Keratinocyte (primary cell): ENCODE data around the gene KLK7. TPM values are rescaled to one million over a fixed set of nuclear protein-coding genes. Genes with fewer than 3 reads are reported as not detected.

Experiments
- DNase-seq: peaks from one replicate; pipeline ENCODE4 v3.0.0-alpha.2; 2011; ENCODE audit warnings: low read depth, missing footprints, low spot score
- FAIRE-seq: peaks from 2 replicates; lab custom pipeline; 2011; peaks lifted over from hg19 to GRCh38; lab: Jason Lieb, UNC
- H2AFZ ChIP-seq: 2 replicates; pipeline ENCODE4 v1.6.0; 2012; ENCODE audit warnings: low read length, control low read depth, inconsistent platforms; ENCODE audit not compliant: control insufficient read depth
- H3K27ac ChIP-seq: 2 replicates; pipeline ENCODE4 v1.5.1; 2011; ENCODE audit warnings: low read length; ENCODE audit not compliant: control insufficient read depth, insufficient read depth
- H3K27me3 ChIP-seq: 3 replicates; pipeline ENCODE4 v1.6.0; 2011; ENCODE audit warnings: low read length; ENCODE audit not compliant: control insufficient read depth, insufficient read depth; ENCODE audit errors: extremely low read depth
- H3K36me3 ChIP-seq, 2 experiments: 2 replicates in 1 of 2; 3 replicates in 1 of 2; pipeline ENCODE4 v1.5.1; 2011; ENCODE audit warnings: low read length in 2 of 2, mild to moderate bottlenecking in 1 of 2; ENCODE audit not compliant: control insufficient read depth in 2 of 2, insufficient read depth in 2 of 2; ENCODE audit errors: extremely low read depth in 1 of 2
- H3K4me1 ChIP-seq: 3 replicates; pipeline ENCODE4 v1.5.1; 2011; ENCODE audit warnings: low read length; ENCODE audit not compliant: control insufficient read depth, insufficient read depth; ENCODE audit errors: extremely low read depth
- H3K4me2 ChIP-seq: 3 replicates; pipeline ENCODE4 v1.6.0; 2011; ENCODE audit warnings: low read depth, low read length; ENCODE audit not compliant: control insufficient read depth, insufficient read depth; ENCODE audit errors: extremely low read depth
- H3K4me3 ChIP-seq, 3 experiments: fragments of 200-600 bp in 1 of 3; sonication (generic) in 1 of 3; 2 replicates in 2 of 3; 3 replicates in 1 of 3; pipeline ENCODE4 v1.5.1; 2011 to 2016; ENCODE audit warnings: low read length in 3 of 3, mild to moderate bottlenecking in 3 of 3, control low read depth in 2 of 3, inconsistent platforms in 1 of 3, low read depth in 1 of 3, mixed read lengths in 1 of 3, mixed run types in 1 of 3, moderate library complexity in 1 of 3; ENCODE audit not compliant: control insufficient read depth in 2 of 3, insufficient read depth in 2 of 3; ENCODE audit errors: extremely low read depth in 1 of 3
- H3K79me2 ChIP-seq: 2 replicates; pipeline ENCODE4 v1.6.0; 2012; ENCODE audit warnings: low read length; ENCODE audit not compliant: control insufficient read depth, insufficient read depth
- H3K9ac ChIP-seq: 3 replicates; pipeline ENCODE4 v1.6.0; 2011; ENCODE audit warnings: low read length; ENCODE audit not compliant: control insufficient read depth, insufficient read depth; ENCODE audit errors: extremely low read depth
- H3K9me1 ChIP-seq: 3 replicates; pipeline ENCODE4 v1.6.0; 2011; ENCODE audit warnings: low read length; ENCODE audit not compliant: control insufficient read depth, insufficient read depth; ENCODE audit errors: extremely low read depth
- H3K9me3 ChIP-seq: 2 replicates; pipeline ENCODE4 v1.5.1; 2012; ENCODE audit warnings: low read depth, low read length; ENCODE audit not compliant: control insufficient read depth
- H4K20me1 ChIP-seq: 3 replicates; pipeline ENCODE4 v1.6.0; 2011; ENCODE audit warnings: low read length; ENCODE audit not compliant: control insufficient read depth, insufficient read depth; ENCODE audit errors: extremely low read depth
- CTCF ChIP-seq, 3 experiments: IDR thresholded peaks in 1 of 3; conservative IDR thresholded peaks in 1 of 3; optimal IDR thresholded peaks in 1 of 3; 2 replicates in 2 of 3; 3 replicates in 1 of 3; pipeline versions ENCODE3 to v1.5.1; 2011; ENCODE audit warnings: low read length in 3 of 3, mild to moderate bottlenecking in 3 of 3, moderate library complexity in 2 of 3, control low read depth in 1 of 3, inconsistent platforms in 1 of 3; ENCODE audit not compliant: insufficient read depth in 2 of 3; ENCODE audit errors: extremely low read depth in 1 of 3
- EZH2 ChIP-seq: IDR thresholded peaks from one replicate; pipeline ENCODE4 v1.6.1; 2012; ENCODE audit warnings: inconsistent platforms, mild to moderate bottlenecking, low read length, moderate library complexity
- dilution Hi-C: fragments of 300-500 bp; cut with MboI; formaldehyde crosslinking; loops from one replicate; pipeline ENCODE4 v1.7.0; 2020; ENCODE audit warnings: low sequenced_read_pairs; ENCODE audit not compliant: extremely low pct_ligation_motif_present
- polyA plus RNA-seq, 5 experiments: library from polyadenylated mRNA; depleted of rRNA in 3 of 5; stranded (reverse) in 3 of 5; stranded (forward) in 1 of 5; unstranded in 1 of 5; fragments of >200 nt; gene quantifications; 1 replicate in 1 of 5; 2 replicates in 3 of 5; 3 replicates in 1 of 5; pipeline versions ENCODE4 v1.2.1 to v1.2.3, GENCODE V29; 2011 to 2012; ENCODE audit warnings: missing spikeins in 2 of 5, low read depth in 1 of 5, low replicate concordance in 1 of 5

The KLK7 gene
- polyA plus RNA-seq, 1 donor (not counting 4 experiments of a cell fraction or from before 2014, with no cell fraction given): 29.2 TPM

GRCh38 chr19:51014242-51014641, 30.5 kb upstream of the KLK7 start:
- dilution Hi-C loops: no loop called here
- no peak overlapping the region for H3K4me2 ChIP-seq
- no peaks in the 10 kb centered on the region for H3K9me1 ChIP-seq
- TF ChIP-seq EZH2 (no peak), CTCF (optimal IDR thresholded peaks at IDR 0.05 in 1 of 3, IDR thresholded peaks at IDR 0.05 in 1 of 3, conservative IDR thresholded peaks at IDR 0.05 in 1 of 3; ENCODE audit: extremely low read depth in 1 of 3, insufficient read depth in 2 of 3, low read length in 3 of 3) (no peak)
- DNase-seq (no peak), FAIRE-seq (no peak)
- H3K79me2 ChIP-seq: no peaks in the 10 kb centered on the region
- H2AFZ ChIP-seq: no peak overlapping the region
- no peaks in the 10 kb centered on the region for H4K20me1 ChIP-seq
- no peak overlapping the region for H3K4me3 ChIP-seq
- peaks cover 7 to 11% of the 10 kb centered on the region in 2 experiments for H3K36me3 ChIP-seq
- no peaks in the 10 kb centered on the region for H3K9me3 ChIP-seq
- peaks cover 30% of the 10 kb centered on the region for H3K4me1 ChIP-seq
- no peaks in the 10 kb centered on the region for H3K27me3 ChIP-seq
- no peak overlapping the region for H3K27ac ChIP-seq
- no peak overlapping the region for H3K9ac ChIP-seq

DNA sequence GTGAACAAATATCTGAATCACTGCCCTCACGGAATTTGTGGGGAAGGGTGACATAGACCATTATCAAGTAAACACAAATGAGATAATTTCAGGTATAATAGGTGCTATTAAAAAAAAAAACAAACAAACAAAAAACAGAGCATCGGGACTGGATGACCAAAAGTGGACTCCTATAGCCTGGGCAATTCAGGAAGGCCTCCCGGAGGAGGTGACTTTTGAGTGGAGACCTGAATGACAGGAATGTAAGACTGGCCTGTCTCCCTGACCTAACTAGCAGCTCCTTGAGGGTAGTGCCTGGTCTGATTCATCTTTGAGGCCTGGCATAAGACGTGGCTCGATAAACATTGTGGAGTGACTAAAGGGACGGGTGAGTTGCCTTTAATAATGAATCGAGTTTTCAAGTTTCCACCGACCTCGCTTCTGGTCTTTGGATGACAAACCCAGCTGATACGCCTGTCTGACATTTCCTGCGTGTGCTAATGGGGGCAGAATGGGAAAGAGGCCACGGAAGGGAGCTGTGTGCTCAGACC, 29.0 kb upstream of the KLK7 start:
- peaks cover 34% of the 10 kb centered on the region for H3K4me1 ChIP-seq
- H3K79me2 ChIP-seq: no peaks in the 10 kb centered on the region
- no peak for DNase-seq
- H3K27me3 ChIP-seq: no peaks in the 10 kb centered on the region
- TF ChIP-seq CTCF (optimal IDR thresholded peaks at IDR 0.05 in 1 of 3, IDR thresholded peaks at IDR 0.05 in 1 of 3, conservative IDR thresholded peaks at IDR 0.05 in 1 of 3; ENCODE audit: extremely low read depth in 1 of 3, insufficient read depth in 2 of 3, low read length in 3 of 3) (no peak), EZH2 (no peak)
- no peak overlapping the region for H3K4me3 ChIP-seq
- no peak overlapping the region for H3K27ac ChIP-seq
- no peak overlapping the region for H3K4me2 ChIP-seq
- no peaks in the 10 kb centered on the region for H3K9me3 ChIP-seq
- H3K9ac ChIP-seq: no peak overlapping the region
- H3K36me3 ChIP-seq: peaks cover 7 to 11% of the 10 kb centered on the region in 2 experiments
- no peak for FAIRE-seq
- H4K20me1 ChIP-seq: no peaks in the 10 kb centered on the region
- H3K9me1 ChIP-seq: no peaks in the 10 kb centered on the region
- dilution Hi-C loops: no loop called here
- no peak overlapping the region for H2AFZ ChIP-seq
